Ramos (cell line): ENCODE results near the gene PTGS2.

Experiments used
- in situ Hi-C: fragments of 300-500 bp; cut with MboI; formaldehyde crosslinking; loops from one replicate; pipeline ENCODE4 v1.14.3; 2022; ENCODE audit warnings: low sequenced_read_pairs; ENCODE audit not compliant: unreplicated experiment

Gene PTGS2

DNA sequence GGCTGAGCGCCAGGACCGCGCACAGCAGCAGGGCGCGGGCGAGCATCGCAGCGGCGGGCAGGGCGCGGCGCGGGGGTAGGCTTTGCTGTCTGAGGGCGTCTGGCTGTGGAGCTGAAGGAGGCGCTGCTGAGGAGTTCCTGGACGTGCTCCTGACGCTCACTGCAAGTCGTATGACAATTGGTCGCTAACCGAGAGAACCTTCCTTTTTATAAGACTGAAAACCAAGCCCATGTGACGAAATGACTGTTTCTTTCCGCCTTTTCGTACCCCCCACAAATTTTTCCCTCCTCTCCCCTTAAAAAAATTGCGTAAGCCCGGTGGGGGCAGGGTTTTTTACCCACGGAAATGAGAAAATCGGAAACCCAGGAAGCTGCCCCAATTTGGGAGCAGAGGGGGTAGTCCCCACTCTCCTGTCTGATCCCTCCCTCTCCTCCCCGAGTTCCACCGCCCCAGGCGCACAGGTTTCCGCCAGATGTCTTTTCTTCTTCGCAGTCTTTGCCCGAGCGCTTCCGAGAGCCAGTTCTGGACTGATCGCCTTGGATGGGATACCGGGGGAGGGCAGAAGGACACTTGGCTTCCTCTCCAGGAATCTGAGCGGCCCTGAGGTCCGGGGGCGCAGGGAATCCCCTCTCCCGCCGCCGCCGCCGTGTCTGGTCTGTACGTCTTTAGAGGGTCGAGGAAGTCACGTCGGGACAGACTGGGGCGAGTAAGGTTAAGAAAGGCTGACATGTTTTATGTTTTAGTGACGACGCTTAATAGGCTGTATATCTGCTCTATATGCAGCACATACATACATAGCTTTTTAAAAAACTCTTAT is at the start of gene PTGS2:
Gene PTGS2, minus strand, starts transcription at position 179 of the 817 bp plus-strand sequence. Its CDS starts 133 bp downstream, at position 46.
- in situ Hi-C loops = no loop called here

DNA sequence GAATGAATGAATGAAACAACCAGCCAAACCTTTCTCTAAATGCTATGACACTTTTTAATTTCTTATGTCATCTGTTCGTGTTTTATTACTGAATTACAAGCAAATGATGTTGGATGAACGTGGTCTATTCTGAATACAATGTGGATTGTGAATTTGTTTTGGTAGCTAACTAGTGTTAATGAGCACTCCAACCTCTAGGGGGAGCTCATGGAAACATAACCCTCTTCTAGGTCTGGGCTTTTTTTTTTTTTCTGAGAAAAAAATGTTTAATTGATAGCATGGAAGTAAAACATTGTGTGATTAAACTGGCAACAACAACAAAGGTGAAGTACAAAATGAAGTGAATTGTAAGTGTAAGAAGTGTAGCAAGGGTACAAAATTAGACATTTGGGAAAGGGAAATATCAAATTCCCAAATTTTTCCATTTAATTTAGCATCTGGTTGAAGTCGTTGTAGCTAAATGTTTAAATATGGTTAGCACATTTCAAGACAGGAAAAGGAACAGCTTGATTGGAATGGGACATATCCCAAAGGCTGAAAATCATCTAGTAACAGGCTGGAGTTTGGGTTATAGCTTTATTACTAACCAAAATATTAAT is 42.6 kb upstream of the PTGS2 start:
- in situ Hi-C loops = no loop called here

DNA sequence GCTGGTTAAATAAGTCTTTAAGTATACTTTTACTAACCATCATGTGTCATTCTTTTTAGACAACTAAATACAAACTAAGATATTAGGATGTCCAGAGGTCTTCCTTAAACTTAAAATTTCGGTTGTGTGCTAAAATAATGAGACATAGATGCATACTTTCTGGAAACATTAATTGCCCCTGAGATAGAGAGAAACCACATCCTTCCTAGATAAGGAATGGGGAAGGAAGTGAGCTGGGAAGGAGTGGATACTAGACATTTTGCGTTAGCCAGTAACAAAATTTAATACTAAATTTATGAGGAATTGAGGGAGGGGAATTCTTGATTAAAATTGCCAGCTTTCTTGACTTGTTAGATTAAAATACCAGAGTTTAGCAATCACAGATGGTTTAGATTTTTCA is 37.1 kb upstream of the PTGS2 start:
- in situ Hi-C loops = no loop called here

DNA sequence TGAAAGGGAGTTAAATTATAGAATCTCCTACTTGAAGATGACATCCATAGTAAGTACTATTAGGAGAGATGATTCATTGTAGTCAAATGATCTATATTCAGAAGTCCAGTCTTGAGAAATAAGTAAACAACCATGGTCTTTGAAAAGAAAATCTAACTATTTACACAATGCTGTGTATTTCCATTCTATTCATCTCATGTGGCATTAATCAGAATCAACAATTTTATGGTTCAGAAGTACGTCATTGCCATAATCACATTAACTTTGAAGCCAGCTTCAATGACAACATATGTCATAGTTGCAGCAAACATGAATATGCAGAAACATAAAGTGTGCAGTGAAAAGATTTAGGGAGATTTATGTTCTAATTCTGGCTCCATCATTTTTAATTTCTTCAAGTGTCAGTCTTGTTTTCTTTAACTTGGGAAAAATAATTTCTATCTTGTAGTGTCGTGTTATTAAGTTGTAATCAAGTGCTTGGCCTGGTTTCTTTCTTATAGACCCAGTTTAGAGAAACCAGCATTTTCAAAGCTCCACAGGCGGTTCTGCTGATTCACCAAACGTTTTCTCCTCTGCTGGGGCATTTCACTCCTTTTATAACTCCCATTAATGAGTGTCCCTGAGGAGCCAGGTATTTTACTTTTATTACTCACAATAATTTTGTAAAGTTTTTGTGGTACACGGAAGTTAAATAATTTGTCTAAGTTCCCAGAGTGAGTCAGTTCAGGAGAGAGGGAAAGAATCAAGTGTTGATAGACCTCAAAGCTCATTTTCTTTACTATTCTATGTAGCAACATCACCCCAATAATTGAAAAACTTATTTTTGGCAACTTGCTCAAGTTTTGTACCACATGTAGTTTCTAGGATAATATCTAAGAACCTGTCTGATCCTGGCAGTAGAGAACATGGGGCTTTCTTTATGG is 35.9 kb upstream of the PTGS2 start:
- in situ Hi-C loops = no loop called here

DNA sequence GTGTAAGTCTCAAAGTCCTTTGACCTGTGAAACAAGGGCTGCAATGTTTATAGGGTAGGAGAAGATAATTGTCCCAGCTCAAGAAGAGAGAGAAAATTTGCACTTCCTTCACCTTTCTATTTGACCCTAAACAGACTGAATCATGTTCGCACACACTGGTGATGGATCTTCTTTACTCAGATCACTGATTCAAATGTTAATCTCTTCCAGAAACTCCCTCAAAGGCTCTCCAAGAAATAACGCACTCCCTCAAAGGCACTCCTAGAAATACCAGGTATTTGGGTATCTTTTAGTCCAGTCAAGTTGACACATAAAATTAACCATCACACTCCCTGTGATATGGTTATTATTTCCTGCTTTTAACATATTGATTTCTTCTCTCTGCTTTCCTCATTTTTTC is 30.5 kb upstream of the PTGS2 start:
- in situ Hi-C loops = no loop called here

DNA sequence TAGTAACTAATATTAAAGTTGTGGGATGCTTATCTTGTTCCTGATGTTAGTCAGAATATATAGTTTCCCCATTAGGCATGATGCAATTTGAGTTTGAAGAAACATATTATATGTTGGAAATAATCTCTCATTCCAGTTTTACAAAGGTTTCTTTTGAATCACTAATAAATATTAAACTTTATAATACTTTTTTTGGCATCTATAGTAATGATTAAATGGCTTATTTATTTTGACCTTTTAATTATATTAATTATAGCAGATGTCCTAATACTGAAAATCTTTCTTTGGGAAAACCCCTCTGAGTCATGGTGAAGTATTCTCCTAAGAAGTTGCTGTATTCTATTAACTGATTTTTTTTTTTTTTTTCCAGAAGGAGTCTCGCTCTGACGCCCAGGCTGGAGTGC is 28.5 kb upstream of the PTGS2 start:
- in situ Hi-C loops = no loop called here

DNA sequence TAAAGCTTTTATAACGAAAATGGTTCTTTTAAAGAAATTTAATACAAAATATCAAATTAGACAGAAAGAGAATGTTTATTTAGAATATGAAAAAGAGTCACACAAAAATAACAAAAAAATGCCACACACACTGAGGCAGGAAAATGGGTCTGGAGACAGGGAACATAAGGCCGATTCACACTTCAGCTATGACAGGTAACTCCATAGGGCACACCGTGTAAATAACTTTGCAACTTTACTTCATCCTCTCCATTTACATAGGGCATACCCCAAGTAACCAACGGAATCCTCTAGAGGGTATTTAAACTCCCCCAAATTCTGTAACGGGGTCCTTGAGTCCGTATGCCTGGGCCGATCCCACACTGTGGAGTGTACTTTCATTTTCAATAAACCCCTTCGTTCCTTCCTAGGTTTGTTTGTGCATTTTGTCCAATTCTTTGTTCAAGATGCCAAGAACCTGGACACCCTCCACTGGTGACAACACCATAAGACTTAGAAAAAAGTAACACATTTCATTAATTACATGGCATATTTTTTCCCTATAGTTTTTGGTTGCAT is 23.1 kb upstream of the PTGS2 start:
- in situ Hi-C loops = no loop called here

DNA sequence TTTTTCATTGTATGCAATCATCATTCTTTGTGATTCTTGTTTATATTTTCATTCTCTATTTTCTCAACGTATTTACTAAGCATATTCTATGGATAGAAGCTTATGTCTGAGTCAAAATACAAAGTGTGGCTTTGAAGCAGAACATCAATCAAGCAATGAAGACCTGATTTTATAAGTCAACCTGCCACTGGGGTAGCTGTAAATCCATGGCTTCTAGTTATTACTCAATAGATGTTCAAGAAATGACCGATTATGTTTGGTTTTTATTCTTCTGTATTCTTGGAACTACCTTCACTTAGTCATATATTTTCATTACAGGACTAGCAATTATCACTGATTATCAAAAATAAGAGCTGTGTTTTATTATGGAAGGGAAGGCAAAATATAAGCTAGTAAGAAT is 20.5 kb upstream of the PTGS2 start:
- in situ Hi-C loops = no loop called here

DNA sequence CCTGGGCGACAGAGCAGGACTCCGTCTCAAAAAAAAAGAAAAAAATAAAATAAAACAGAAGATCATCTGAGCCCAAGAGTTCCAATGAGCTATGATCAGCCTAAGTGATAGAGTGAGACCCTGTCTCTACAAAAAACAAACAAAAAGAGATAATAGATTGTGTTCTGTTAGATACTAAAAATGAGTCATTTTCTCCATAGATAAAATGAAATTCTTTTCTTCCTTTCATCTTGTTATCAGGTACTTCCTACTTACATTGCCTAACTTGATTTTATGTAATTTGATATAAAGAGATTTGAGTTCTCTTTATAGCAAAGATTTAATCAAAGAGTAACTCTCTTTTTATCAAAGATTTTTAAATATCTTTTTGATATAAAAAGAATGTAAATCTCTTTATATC is 19.3 kb upstream of the PTGS2 start:
- in situ Hi-C loops = no loop called here

DNA sequence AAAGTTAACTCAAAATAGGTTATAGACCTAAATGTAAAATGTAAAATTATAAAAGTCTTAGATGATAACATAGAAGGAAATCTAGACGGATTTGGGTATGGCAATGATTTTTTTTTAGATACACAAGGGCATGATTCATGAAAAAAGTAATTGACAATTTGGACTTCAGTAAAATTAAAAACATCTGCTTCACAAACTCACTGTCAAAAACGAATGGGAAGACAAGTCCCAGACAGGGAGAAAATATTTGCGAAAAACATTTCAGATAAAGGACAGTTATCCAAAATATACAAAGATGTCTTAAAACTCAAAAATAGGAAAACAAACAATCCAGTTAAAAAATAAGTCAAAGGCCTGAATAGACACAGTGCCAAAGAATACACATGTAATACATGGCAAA is 9.7 kb upstream of the PTGS2 start:
- in situ Hi-C loops = no loop called here

DNA sequence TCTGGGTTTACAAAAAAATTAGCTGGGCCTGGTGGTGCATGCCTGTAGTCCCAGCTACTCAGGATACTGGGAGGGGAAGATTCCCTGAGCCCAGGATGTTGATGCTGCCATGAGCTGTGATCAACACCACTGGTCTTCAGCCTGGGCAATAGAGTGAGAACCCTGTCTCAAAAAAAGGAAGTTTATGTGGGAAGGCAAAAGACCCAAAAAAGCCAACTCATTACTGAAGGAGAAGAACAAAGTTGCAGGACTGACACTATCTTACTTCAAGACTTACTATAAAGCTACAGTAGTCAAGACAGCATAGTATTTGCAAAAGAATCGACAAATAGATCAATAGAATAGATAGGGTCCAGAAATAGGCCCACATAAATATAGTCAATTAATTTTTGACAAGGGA is 9.2 kb upstream of the PTGS2 start:
- in situ Hi-C loops = no loop called here

DNA sequence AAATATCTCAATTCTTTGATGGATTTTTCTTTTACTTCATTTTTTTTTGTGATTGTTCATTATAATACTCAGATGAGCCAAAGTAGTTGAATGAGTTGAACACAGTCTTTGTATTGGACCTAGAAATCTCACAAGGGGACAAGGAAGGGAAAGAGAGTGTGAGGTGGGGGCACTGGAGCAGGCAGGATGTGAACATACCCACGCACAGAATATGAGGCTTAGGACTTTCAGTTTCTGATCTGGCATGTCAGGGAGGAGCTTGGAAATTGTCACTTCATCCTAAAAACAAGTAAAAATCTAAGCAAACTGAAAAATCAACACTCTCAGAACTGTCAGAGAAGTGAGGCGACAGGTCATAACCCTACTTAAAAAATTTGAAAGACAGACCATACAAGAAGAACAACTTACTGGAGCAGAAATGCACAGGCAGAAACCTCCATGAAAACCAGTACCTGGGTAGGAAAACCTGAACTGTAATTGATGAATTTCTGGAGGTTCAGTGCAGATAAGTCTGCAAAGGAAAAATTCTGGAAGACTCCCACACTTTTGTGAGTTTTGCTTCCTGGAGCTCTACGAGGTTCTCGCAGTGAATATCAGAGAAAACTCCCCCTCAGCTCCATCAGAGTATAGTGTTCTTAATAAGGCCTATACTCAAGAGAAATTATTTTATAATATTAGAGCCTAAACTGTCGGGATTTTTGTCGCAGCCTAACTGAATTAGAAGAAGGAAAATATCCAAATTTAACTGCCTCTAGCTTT is 3.6 kb upstream of the PTGS2 start:
- in situ Hi-C loops = no loop called here

DNA sequence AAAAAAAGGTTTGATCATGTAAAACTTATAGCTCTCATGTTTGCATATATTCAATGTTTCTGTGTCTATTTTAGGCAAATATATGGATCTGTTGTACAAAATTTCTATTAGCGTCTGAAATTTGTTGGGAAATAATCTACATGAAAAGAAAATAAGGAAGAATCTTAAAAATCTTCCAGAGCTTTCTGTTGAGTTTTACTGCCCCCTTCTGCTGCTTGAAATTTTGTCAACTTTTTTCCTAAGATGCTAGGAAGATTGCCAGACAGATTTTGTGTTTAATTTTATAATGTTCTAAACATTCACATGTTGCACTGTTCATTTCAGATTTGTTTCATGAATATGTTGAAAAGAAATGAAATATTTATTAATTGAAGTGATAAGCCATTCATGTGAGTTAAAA is 2.5 kb upstream of the PTGS2 start:
- in situ Hi-C loops = no loop called here

DNA sequence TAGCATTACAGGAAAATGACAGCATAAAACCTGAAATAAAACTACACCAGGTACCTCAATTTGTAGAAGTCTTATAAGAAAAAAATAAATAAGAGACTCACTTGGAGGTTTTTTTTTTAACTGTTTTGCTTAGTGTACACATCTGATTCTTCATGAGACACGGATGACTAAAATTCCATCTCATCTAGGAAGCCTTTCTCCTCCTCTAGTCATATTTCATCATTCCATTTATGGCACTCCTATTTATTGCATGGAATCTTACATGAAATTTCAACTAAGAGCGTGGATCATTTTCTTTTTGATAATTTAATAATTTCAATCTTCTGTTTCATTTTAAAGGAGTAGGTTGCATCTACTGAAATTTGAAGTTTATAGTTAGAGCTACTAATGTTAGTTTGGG is 1.6 kb upstream of the PTGS2 start:
- in situ Hi-C loops = no loop called here

DNA sequence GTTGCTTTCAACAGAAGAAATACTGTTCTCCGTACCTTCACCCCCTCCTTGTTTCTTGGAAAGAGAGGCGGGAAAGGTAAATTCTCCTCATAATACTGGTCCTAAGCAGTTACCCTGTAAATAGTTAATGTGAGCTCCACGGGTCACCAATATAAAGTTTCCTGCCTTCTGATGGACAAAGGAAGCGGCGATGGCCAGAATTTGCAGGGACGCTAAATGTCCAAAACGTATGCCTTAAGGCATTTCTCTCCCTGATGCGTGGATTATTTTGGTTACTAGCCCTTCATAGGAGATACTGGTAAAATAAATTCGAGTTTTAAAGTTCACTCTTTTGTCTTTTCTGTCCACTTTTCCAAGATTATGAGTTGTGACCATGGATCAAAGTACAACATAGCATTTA is 898 bp upstream of the PTGS2 start:
- in situ Hi-C loops = no loop called here

DNA sequence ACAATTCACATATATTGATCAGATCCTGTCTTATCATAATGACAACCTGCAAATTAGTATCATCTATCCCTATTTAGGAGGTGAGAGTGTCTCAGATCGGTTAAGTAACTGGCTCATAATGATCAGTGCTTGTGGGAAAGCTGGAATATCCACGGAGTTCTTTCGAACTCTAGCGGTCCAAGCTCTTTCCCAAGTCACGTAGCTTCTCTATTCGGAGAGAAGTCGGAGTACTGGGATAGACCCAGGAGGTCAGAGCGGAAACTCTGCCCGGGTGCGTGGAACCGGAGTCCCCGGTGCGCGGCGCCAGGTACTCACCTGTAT is 339 bp downstream of the PTGS2 start:
- in situ Hi-C loops = no loop called here

DNA sequence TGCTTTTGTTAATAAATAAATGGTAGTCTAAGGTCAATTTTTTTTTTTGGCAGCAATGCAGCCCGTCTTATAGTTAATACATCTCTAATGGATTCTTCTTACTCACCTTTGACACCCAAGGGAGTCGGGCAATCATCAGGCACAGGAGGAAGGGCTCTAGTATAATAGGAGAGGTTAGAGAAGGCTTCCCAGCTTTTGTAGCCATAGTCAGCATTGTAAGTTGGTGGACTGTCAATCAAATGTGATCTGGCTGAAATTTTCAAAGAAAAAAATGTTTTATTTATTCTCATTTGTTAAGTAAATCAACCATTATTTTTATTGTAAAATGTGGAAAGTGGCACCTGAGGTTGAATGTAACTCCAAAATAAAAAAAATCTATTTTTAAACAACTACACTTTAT is 2.1 kb downstream of the PTGS2 start:
- in situ Hi-C loops = no loop called here

DNA sequence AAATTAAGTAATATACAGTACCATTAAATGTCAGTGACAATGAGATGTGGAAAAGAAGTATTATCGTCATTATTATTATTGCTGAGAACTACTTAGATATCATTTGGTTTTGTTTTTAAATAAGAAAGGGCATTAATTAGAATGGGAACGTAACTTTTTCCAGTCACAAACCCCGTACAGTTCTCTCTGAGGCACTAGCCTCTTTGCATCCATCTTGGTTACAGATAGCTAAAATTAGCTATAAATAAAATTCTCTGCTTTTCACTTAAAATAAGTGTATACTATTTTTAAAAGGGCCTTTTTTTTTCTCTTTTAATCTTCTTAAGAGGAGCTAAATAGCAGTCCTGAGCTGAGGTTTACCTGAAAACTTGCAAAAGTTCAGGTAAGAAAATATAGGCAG is 7.6 kb downstream of the PTGS2 start:
- in situ Hi-C loops = no loop called here

DNA sequence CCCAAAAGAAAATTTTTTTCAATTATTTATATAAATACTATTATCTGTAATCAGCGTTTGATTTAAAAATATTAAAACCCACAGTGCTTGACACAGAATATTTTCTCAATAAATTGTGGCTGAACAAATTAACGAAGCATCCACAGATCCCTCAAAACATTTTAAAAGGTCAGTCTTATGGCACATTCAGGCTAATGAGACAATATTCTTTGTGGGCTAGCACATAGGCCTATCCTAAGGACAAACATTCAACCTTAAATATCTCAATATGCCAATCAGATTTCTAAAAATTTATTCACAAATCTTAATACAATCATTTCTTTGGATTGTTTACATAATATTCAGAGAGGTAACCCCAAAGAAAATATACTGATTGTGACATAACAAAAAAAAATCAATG is 8.1 kb downstream of the PTGS2 start:
- in situ Hi-C loops = no loop called here

DNA sequence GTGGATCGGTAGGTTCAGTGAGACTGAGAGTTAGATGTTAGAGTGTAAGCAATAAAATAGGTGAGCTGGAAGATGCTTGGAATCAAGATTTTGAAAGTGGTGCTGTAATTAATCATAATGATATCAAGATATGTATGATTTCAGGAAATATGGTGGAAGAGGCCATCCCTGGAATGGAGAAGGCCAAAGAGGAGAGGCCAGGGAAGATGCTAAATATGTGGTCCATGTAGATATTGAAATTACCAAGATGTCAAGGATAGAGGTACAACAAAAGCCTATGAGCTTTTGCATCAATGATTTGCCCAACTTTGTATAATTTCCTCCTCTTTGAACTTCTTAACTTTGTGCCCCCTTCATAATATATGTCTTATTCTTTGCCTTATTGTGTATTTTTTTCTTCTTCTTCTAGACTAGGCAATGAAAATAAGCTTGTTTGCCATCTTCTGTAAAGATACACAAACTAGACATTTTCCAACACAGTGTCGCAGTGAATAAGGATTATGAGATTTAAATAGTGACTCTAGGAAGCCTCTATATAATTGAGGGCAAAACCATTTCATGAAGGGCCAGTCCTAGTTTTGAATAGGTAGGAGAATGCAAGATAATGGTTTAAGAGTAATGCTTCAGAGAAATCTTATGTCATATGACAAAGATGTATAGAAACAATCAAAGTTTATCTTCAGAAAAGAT is 8.9 kb downstream of the PTGS2 start:
- in situ Hi-C loops = no loop called here
